Fibroblast of peridontal ligament (primary cell): ENCODE results near the gene SEMA6A.
A peak's percentile ranks its signal among the peaks of the same experiment; 100 is the strongest.

Source experiments
- DNase-seq: peaks from one replicate; pipeline ENCODE4 v3.0.0-alpha.2; 2010; ENCODE audit errors: extremely low read depth

The SEMA6A gene, protein sequence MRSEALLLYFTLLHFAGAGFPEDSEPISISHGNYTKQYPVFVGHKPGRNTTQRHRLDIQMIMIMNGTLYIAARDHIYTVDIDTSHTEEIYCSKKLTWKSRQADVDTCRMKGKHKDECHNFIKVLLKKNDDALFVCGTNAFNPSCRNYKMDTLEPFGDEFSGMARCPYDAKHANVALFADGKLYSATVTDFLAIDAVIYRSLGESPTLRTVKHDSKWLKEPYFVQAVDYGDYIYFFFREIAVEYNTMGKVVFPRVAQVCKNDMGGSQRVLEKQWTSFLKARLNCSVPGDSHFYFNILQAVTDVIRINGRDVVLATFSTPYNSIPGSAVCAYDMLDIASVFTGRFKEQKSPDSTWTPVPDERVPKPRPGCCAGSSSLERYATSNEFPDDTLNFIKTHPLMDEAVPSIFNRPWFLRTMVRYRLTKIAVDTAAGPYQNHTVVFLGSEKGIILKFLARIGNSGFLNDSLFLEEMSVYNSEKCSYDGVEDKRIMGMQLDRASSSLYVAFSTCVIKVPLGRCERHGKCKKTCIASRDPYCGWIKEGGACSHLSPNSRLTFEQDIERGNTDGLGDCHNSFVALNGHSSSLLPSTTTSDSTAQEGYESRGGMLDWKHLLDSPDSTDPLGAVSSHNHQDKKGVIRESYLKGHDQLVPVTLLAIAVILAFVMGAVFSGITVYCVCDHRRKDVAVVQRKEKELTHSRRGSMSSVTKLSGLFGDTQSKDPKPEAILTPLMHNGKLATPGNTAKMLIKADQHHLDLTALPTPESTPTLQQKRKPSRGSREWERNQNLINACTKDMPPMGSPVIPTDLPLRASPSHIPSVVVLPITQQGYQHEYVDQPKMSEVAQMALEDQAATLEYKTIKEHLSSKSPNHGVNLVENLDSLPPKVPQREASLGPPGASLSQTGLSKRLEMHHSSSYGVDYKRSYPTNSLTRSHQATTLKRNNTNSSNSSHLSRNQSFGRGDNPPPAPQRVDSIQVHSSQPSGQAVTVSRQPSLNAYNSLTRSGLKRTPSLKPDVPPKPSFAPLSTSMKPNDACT

GRCh38 chr5:116574367-116575325 lies at the start of gene SEMA6A:
Gene SEMA6A (minus strand): TSS chr5:116574823. CDS start chr5:116504944, 69,879 bp downstream.
- peak; percentile 72 for DNase-seq

DNA sequence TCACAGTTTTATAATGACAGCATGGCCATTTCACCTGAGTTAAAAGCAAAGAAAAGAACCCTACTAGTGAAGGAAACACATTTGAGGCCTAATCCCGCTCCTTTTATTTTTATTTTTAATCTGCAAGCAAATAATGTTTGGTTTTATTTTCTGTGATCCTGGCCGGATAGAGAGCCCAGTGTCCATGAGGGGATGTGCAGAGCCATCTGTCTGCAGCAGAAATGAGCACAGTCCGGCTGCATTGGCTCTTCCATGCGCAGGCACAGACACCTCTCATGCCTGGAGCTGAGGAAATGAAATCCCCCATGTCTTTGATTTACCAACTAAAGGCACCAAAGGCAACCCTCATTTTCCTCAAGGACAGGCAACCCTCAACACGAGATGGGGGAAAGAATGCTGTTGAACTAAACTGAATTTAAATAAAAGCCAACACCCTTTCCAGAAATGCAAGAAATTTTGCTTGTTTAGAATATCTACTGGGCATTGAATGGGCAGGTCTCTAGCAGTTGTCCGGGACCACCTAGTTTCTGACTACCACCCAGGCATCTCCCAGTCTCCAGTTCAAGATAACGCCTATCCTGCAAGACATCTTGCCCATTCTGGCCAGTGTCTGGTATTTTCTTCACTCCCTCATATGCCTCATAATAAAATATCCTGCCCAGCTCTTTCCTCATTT lies 47.9 kb upstream of the SEMA6A start:
- DNase-seq: no peak

GRCh38 chr5:116621599-116621998 lies 47.0 kb upstream of the SEMA6A start:
- DNase-seq: no peak

DNA sequence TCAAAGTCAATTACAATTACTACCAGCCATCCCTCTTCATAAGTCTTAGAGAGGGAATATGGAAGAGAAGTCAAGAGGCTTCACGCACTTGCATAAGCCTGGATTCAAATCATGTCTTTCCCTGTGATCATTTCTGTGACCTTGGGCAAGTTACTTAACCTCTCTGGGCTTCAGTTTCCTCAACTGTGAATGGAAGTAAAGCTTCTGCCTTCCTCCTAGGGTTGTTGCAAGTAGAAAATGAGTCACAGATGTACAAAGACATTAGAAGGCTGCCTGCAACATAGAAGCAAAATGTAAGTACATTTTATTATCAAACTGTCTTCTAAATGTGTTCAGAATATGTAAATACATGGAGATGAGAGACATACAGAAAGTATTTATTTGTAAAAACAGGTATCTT lies 42.3 kb upstream of the SEMA6A start:
- no peak for DNase-seq

DNA sequence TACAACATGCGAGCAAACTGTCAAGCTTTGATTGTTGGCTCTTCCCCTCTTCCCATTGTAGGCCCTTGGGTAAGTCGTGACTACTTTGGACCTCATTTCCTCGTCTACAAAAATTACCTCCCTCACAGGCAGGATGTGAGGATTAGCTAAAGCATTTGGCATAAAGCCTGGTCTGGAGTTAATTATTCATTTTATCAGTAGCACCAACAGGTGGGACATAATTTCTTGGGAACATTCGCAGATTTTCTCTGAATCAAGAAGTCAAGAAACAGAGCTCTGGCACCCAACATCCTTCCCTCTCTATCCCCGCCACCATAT lies 39.9 kb upstream of the SEMA6A start:
- DNase-seq: no peak

- no peak for DNase-seq
Observed at GRCh38 chr5:116613445-116613844, 38.8 kb upstream of the SEMA6A start.

- DNase-seq: no peak
Observed at GRCh38 chr5:116612431-116612830, 37.8 kb upstream of the SEMA6A start.

DNA sequence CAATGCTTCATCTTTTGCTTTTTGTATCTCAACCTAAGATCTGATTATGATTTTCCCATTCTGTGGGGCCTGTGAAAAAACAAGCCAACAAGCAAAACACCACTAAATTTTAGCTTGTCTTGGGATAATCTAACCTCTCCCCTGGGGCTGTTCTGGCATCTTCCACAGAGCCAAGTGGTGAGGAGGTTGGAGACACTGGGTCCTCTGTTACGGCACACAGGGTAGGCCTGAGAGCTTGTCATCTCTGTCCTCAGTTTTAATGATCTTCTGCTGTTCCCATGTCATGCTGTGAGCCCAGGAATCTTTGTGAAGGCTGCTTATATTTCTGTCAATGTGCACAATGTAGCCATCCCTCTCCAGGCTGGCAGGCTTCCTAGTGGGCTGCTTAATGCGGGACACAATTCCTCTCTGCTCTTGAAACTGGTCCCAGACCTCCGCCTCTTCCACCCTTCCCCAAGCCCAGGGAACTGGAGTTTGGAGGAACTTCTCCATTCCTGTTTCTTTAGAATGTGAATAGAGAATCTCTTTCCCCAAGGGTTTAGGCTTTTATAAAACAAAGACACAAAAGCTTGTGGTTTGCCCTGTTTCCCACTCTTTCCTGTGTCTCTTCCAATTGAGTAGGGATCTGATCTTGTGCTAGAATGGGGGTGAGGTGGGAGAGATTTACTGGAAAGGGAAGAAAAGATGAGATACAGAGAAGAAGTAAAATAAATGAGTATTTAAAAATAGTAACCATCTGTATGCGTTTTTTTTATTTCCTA lies 30.9 kb upstream of the SEMA6A start:
- no peak for DNase-seq

- DNase-seq: no peak
Observed at GRCh38 chr5:116604805-116605204, 30.2 kb upstream of the SEMA6A start.

DNA sequence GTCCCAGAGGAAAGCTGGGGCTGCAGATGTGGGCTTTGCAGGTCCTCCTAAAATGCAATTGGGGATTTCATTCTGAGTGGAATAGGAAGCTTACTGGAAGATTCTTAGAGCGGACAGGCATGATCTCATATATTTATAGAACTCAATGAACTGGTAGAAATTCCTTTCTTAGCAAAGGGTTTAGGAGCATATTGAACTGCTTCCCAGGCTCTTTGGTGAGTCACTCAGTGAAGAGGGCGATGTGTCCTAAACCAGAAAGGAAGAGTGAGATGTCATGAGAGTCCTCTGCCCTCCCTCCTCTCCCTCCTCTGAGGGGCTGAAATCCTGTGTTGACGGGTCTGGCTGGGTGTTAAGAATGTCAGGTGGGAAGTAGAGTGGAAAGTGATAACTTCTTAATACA lies 26.3 kb upstream of the SEMA6A start:
- peak; percentile 19 for DNase-seq

- no peak for DNase-seq
Observed at GRCh38 chr5:116598911-116599310, 24.3 kb upstream of the SEMA6A start.

GRCh38 chr5:116595498-116595897 lies 20.9 kb upstream of the SEMA6A start:
- no peak for DNase-seq

GRCh38 chr5:116593340-116593739 lies 18.7 kb upstream of the SEMA6A start:
- DNase-seq: no peak

DNA sequence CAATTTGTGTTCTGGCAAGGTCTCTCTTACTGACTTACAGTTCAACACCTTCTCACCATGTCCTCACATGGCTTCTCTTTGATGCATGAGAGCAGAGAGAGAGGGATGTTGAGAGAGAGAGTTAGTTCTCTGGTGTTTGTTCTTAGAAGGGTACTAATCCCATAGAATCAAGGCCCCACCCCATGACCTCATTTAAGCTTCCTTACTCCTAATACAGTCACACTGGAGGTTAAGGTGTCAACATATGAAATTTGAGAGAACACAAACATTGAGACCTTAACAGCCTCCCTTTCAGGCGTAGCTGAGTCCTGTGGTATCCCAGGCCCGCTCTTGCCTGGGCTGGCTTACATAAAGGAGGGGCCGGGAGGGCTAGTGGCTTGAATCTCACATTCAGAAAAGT lies 10.6 kb upstream of the SEMA6A start:
- no peak for DNase-seq

- DNase-seq: no peak
Observed at GRCh38 chr5:116583862-116584222, 9.2 kb upstream of the SEMA6A start.

DNA sequence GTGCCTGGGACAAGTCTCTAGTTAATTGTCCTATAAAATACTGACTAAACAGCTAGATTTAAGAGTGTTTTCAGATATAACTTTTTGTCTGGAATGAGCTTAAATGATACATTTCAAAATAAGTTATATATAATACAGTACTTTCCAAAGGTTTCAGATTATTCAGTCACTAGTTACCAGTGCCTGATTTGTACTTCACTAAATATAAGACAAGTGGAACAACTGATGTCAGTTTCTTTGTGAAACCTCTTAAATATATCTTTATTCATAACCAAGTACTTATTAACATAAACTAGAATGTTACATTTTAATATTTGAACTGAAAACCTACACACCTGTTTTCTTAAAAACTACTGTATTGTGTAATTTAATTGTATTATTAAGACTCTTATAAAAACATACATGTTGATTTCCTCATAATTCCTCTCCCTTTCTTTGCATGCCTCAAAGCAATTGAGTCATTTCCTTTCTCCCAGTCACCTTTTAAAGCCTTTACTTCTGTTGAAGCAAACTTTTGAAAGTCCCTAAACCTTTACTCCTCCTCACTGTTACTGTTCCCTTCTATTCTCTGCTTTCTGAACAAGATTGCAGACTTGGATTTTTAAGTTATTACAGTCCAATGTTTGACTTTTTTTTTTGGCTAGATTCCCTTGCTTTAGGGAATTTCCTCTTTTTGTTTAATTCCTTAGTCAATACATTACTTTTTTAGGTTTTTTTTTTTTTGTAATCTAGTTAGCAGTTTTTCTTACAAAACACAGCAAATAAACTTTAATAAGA lies 8.7 kb upstream of the SEMA6A start:
- no peak for DNase-seq

DNA sequence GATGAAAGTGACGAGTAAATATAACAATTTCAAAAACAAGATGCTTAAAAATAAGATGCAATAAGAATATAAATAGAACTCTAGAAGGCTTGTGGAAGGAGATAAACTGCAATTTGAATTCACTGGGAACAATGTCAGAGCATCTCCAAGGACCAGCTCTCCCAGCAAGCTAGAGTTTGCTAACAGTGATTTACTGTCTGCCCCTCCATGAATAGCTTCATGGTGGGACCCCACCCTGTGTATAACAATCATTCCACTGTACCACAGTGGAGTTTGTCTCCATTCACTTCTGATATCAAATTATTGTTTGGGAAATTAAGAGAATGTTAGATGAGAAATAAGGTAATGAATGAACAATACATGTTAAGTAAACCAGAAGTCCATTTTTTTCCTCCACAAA lies 7.3 kb upstream of the SEMA6A start:
- no peak for DNase-seq

- no peak for DNase-seq
Observed at GRCh38 chr5:116579144-116579543, 4.5 kb upstream of the SEMA6A start.

GRCh38 chr5:116578676-116579075 lies 4.1 kb upstream of the SEMA6A start:
- no peak for DNase-seq
